OCI-LY7 (cell line): ENCODE results near the gene CDH12. TPM values are rescaled to one million over a fixed set of nuclear protein-coding genes. Genes with fewer than 3 reads are reported as not detected.

Source experiments
- BruUV-seq: library from RNA; stranded (reverse); fragments of 400-500 nt; replicated peaks from 2 replicates; lab custom pipeline; 2021; lab: Mats Ljungman, UMichigan
- CTCF ChIA-PET: fragments of 300-600 bp; sonication (Branson Sonifier 250); formaldehyde crosslinking; loops from one replicate; lab custom pipeline; 2022; ENCODE audit warnings: antibody characterized with exemption; ENCODE audit not compliant: unreplicated experiment; lab: Charles Lee
- POLR2A ChIA-PET: fragments of 300-600 bp; sonication (Branson Sonifier 250); formaldehyde crosslinking; loops from one replicate; lab custom pipeline; 2022; ENCODE audit warnings: antibody characterized with exemption; lab: Charles Lee
- DNase-seq: peaks from one replicate; pipeline ENCODE4 v3.0.0-alpha.2; 2015; ENCODE audit warnings: low spot score
- H2AFZ ChIP-seq: fragments of 200-600 bp; sonication (generic), shearing (Covaris generic); 2 replicates; pipeline ENCODE4 v1.6.1; 2014; ENCODE audit warnings: mild to moderate bottlenecking, antibody characterized with exemption, low read length, moderate library complexity
- H3K27ac ChIP-seq: fragments of 200-600 bp; sonication (generic); 2 replicates; pipeline ENCODE4 v1.5.1; 2014; ENCODE audit warnings: mixed run types, low read depth, mild to moderate bottlenecking, moderate library complexity, low read length, inconsistent platforms; ENCODE audit not compliant: poor library complexity, severe bottlenecking
- H3K36me3 ChIP-seq: fragments of 200-600 bp; sonication (generic); 2 replicates; pipeline ENCODE4 v1.6.1; 2014; ENCODE audit warnings: mild to moderate bottlenecking, antibody characterized with exemption, low read length, moderate library complexity, mixed read lengths; ENCODE audit not compliant: insufficient read depth
- H3K4me1 ChIP-seq: fragments of 200-600 bp; sonication (generic); 2 replicates; pipeline ENCODE4 v1.5.1; 2014; ENCODE audit warnings: mild to moderate bottlenecking, low read length; ENCODE audit not compliant: insufficient read depth, poor library complexity, severe bottlenecking
- H3K4me2 ChIP-seq: fragments of 200-600 bp; sonication (generic); 2 replicates; pipeline ENCODE4 v1.6.1; 2014; ENCODE audit warnings: mild to moderate bottlenecking, low read length
- H3K4me3 ChIP-seq: fragments of 200-600 bp; sonication (generic); 2 replicates; pipeline ENCODE4 v1.5.1; 2014; ENCODE audit warnings: mild to moderate bottlenecking, low read depth, low read length; ENCODE audit not compliant: poor library complexity, severe bottlenecking
- H3K79me2 ChIP-seq: fragments of 200-600 bp; sonication (generic); 2 replicates; pipeline ENCODE4 v1.6.1; 2016; ENCODE audit warnings: low read depth, mild to moderate bottlenecking, low read length, moderate library complexity, mixed read lengths; ENCODE audit not compliant: insufficient read depth
- H3K9me2 ChIP-seq: fragments of 200-600 bp; sonication (generic); 2 replicates; pipeline ENCODE4 v1.6.1; 2016; ENCODE audit warnings: mild to moderate bottlenecking, low read length, mixed read lengths; ENCODE audit not compliant: insufficient read depth
- H3K9me3 ChIP-seq: fragments of 200-600 bp; sonication (generic); 2 replicates; pipeline ENCODE4 v1.6.1; 2014; ENCODE audit warnings: mild to moderate bottlenecking, mixed run types, low read length, mixed read lengths
- H4K20me1 ChIP-seq: fragments of 200-600 bp; sonication (generic); 2 replicates; pipeline ENCODE4 v1.6.1; 2014; ENCODE audit warnings: mild to moderate bottlenecking, antibody characterized with exemption, low read length, moderate library complexity, mixed read lengths; ENCODE audit not compliant: insufficient read depth
- EZH2phosphoT487 ChIP-seq: fragments of 200-600 bp; sonication (generic); IDR thresholded peaks from 2 replicates; pipeline ENCODE4 v1.6.1; 2018; ENCODE audit warnings: low read depth, borderline replicate concordance, mild to moderate bottlenecking, mixed run types, antibody characterized with exemption, low read length, moderate library complexity, mixed read lengths
- intact Hi-C: fragments of 100-400 bp; cut with micrococcal nuclease; formaldehyde crosslinking; loops from one replicate; pipeline ENCODE4 v1.10.0; 2022; ENCODE audit not compliant: unreplicated experiment
- total RNA-seq, 2 experiments: library from RNA; depleted of rRNA in 1 of 2; stranded (reverse); fragments of >200 nt in 1 of 2; shearing (Covaris generic) in 1 of 2; gene quantifications; 2 replicates each; pipeline ENCODE4 v1.2.3, GENCODE V29; 2014 to 2022
- TF ChIP-seq, protein P1 (sequence below): fragments of 200-600 bp; sonication (generic); conservative IDR thresholded peaks from 2 replicates; pipeline ENCODE4 v1.5.1; 2014; ENCODE audit warnings: mild to moderate bottlenecking, antibody characterized with exemption, low read length, moderate library complexity, mixed read lengths

CDH12 gene
- total RNA-seq, 2 experiments from 2014 or later: not detected

DNA sequence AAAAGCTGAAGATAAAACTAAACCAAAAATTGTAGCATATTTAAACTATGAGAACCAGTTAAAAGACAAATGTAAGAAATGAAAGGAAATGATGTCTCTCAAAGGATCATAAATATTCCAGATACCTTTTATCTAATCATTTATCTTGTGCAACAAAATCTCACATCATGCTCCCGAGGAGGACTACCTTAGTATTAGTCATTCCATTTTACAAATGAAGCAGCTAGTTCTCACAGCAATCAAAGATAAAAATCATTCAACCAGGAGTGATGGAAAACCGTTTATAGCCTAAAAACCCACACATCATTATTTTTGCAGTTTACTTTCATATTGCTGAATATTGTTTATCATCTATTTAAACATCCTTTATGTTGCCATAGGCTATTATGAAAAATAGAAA lies 190.0 kb downstream of the CDH12 start:
- no peaks in the 10 kb centered on the region for H3K36me3 ChIP-seq
- BruUV-seq: no TSS peak
- intact Hi-C loops: no loop called here
- ChIA-PET CTCF (no interaction called here), POLR2A (no interaction called here)
- no peak overlapping the region for H3K4me2 ChIP-seq
- DNase-seq: no peak
- no peaks in the 10 kb centered on the region for H3K9me3 ChIP-seq
- H3K79me2 ChIP-seq: no peaks in the 10 kb centered on the region
- H3K4me1 ChIP-seq: no peaks in the 10 kb centered on the region
- no peaks in the 10 kb centered on the region for H4K20me1 ChIP-seq
- no peak overlapping the region for H3K4me3 ChIP-seq
- no peak overlapping the region for H3K27ac ChIP-seq
- H2AFZ ChIP-seq: no peak overlapping the region
- no peaks in the 10 kb centered on the region for H3K9me2 ChIP-seq
- TF ChIP-seq EZH2phosphoT487: no peak
- TF ChIP-seq, protein P1, sequence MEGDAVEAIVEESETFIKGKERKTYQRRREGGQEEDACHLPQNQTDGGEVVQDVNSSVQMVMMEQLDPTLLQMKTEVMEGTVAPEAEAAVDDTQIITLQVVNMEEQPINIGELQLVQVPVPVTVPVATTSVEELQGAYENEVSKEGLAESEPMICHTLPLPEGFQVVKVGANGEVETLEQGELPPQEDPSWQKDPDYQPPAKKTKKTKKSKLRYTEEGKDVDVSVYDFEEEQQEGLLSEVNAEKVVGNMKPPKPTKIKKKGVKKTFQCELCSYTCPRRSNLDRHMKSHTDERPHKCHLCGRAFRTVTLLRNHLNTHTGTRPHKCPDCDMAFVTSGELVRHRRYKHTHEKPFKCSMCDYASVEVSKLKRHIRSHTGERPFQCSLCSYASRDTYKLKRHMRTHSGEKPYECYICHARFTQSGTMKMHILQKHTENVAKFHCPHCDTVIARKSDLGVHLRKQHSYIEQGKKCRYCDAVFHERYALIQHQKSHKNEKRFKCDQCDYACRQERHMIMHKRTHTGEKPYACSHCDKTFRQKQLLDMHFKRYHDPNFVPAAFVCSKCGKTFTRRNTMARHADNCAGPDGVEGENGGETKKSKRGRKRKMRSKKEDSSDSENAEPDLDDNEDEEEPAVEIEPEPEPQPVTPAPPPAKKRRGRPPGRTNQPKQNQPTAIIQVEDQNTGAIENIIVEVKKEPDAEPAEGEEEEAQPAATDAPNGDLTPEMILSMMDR: no peak

DNA sequence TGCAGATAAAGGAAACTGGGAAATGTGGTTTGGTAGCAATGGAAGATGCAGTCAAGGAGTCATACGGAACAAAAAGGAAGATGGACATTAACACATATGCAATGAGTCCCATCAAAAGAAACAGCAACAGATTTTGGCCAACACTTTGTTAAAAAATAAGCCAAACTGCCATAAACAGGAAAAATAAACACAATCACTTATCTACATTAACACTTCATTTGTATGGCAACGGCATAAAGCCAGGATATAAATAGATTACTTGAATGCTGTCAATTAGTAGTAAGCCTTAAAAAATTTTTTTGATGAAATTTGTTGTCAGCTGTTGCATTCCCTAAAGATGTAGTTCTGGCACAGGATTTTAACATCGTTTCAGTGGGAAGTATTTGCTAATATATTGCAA lies 190.8 kb downstream of the CDH12 start:
- H3K27ac ChIP-seq: no peak overlapping the region
- no peak overlapping the region for H3K4me2 ChIP-seq
- H4K20me1 ChIP-seq: no peaks in the 10 kb centered on the region
- no peak overlapping the region for H3K4me3 ChIP-seq
- TF ChIP-seq, protein P1: no peak
- TF ChIP-seq EZH2phosphoT487: no peak
- H3K9me3 ChIP-seq: no peaks in the 10 kb centered on the region
- H3K79me2 ChIP-seq: no peaks in the 10 kb centered on the region
- no peaks in the 10 kb centered on the region for H3K9me2 ChIP-seq
- H2AFZ ChIP-seq: no peak overlapping the region
- intact Hi-C loops: no loop called here
- DNase-seq: no peak
- POLR2A ChIA-PET: no interaction called here
- H3K4me1 ChIP-seq: no peaks in the 10 kb centered on the region
- CTCF ChIA-PET: no interaction called here
- no peaks in the 10 kb centered on the region for H3K36me3 ChIP-seq
- no TSS peak for BruUV-seq

DNA sequence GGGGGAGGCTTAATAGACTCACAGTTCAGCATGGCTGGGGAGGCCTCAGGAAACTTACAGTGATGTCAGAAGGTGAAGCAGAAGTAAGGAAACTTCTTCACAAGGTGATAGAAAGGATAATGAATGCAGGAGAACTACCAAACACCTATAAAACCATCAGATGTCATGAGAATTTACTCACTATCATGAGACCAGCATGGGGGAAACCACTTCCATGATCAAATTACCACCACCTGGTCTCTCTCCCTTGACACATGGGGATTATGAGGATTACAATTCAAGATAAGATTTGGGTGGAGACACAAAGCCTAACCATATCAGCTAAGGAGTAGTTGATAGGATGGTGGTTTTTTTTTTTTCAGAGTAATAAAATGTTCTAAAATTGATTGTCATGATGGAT lies 201.8 kb downstream of the CDH12 start:
- DNase-seq: no peak
- TF ChIP-seq, protein P1: no peak
- TF ChIP-seq EZH2phosphoT487: no peak
- CTCF ChIA-PET: no interaction called here
- Histone ChIP-seq H4K20me1 (no peaks in the 10 kb centered on the region), H3K9me3 (no peaks in the 10 kb centered on the region), H3K4me2 (no peak overlapping the region), H3K9me2 (no peaks in the 10 kb centered on the region), H3K4me1 (no peaks in the 10 kb centered on the region), H3K27ac (no peak overlapping the region), H3K4me3 (no peak overlapping the region), H3K36me3 (no peaks in the 10 kb centered on the region), H2AFZ (no peak overlapping the region), H3K79me2 (no peaks in the 10 kb centered on the region)
- intact Hi-C loops: no loop called here
- POLR2A ChIA-PET: no interaction called here
- no TSS peak for BruUV-seq
